Neural progenitor cell (in vitro differentiated cells): Measurements from ENCODE around the gene DACH1.

Experiments
- CTCF ChIP-seq: fragments of 200-600 bp; sonication (generic); IDR thresholded peaks from 2 replicates; pipeline ENCODE4 v1.5.1; 2017; ENCODE audit warnings: antibody characterized with exemption, mild to moderate bottlenecking
- EZH2 ChIP-seq: fragments of 200-600 bp; sonication (generic); IDR thresholded peaks from 2 replicates; pipeline ENCODE4 v1.6.1; 2017; ENCODE audit warnings: antibody characterized with exemption, mild to moderate bottlenecking, moderate library complexity
- EZH2phosphoT487 ChIP-seq: fragments of 200-600 bp; sonication (generic); IDR thresholded peaks from 2 replicates; pipeline ENCODE4 v1.6.1; 2017; ENCODE audit warnings: antibody characterized with exemption

GRCh38 chr13:71412231-71412630 is 454.8 kb downstream of the DACH1 start:
- TF ChIP-seq CTCF (no peak), EZH2phosphoT487 (no peak), EZH2 (no peak)
